Caco-2 (cell line): ENCODE data around the gene AKTIP. TPM values are rescaled to one million over a fixed set of nuclear protein-coding genes. Genes with fewer than 3 reads are reported as not detected.

Experiments used
- BruUV-seq: library from RNA; stranded (reverse); fragments of 400-500 nt; replicated peaks from 2 replicates; lab custom pipeline; 2021; lab: Mats Ljungman, UMichigan
- CTCF ChIA-PET: fragments of 300-600 bp; sonication (Branson Sonifier 250); formaldehyde crosslinking; loops from one replicate; lab custom pipeline; 2022; ENCODE audit warnings: antibody characterized with exemption; lab: Charles Lee
- POLR2A ChIA-PET: fragments of 300-600 bp; sonication (Branson Sonifier 250); formaldehyde crosslinking; loops from one replicate; lab custom pipeline; 2022; ENCODE audit warnings: antibody characterized with exemption; lab: Charles Lee
- DNase-seq, 2 experiments: peaks; one replicate each; pipeline versions ENCODE4 v3.0.0 to v3.0.0-alpha.2; 2020 to 2022
- H3K27me3 ChIP-seq: replicated peaks from 2 replicates; pipeline ENCODE4 v1.6.0; 2011; ENCODE audit warnings: low read length; ENCODE audit not compliant: control insufficient read depth, insufficient read depth
- H3K36me3 ChIP-seq: 2 replicates; pipeline ENCODE4 v1.5.1; 2011; ENCODE audit warnings: low read length; ENCODE audit not compliant: control insufficient read depth, insufficient read depth
- H3K4me1 ChIP-seq: fragments of 250-450 bp; sonication (Bioruptor Pico); 2 replicates; pipeline ENCODE4 v1.5.1; 2020; ENCODE audit warnings: mild to moderate bottlenecking
- H3K4me3 ChIP-seq: 2 replicates; pipeline ENCODE4 v1.5.1; 2011; ENCODE audit warnings: low read depth, mild to moderate bottlenecking, control low read depth, low read length
- H3K9me3 ChIP-seq: fragments of 250-450 bp; sonication (Bioruptor Pico); 2 replicates; pipeline ENCODE4 v1.5.1; 2020; ENCODE audit warnings: mild to moderate bottlenecking, moderate library complexity
- H3K27ac Mint-ChIP-seq: one replicate; pipeline ENCODE4 v1.8.0; 2022; ENCODE audit warnings: mixed read lengths; ENCODE audit not compliant: unreplicated experiment
- H3K27me3 Mint-ChIP-seq: one replicate; pipeline ENCODE4 v1.8.0; 2022; ENCODE audit warnings: mixed read lengths; ENCODE audit not compliant: insufficient read depth, unreplicated experiment
- H3K36me3 Mint-ChIP-seq: one replicate; pipeline ENCODE4 v1.8.0; 2022; ENCODE audit warnings: mild to moderate bottlenecking, mixed read lengths; ENCODE audit not compliant: insufficient read depth, unreplicated experiment
- H3K4me1 Mint-ChIP-seq: one replicate; pipeline ENCODE4 v1.8.0; 2022; ENCODE audit warnings: low read depth, mixed read lengths; ENCODE audit not compliant: unreplicated experiment
- H3K4me3 Mint-ChIP-seq: one replicate; pipeline ENCODE4 v1.8.0; 2022; ENCODE audit warnings: mild to moderate bottlenecking, moderate library complexity, mixed read lengths; ENCODE audit not compliant: unreplicated experiment
- H3K9me3 Mint-ChIP-seq: one replicate; pipeline ENCODE4 v1.8.0; 2022; ENCODE audit warnings: mixed read lengths; ENCODE audit not compliant: unreplicated experiment
- CTCF ChIP-seq, 2 experiments: fragments of 200-600 bp in 1 of 2; IDR thresholded peaks; 1 replicate in 1 of 2; 2 replicates in 1 of 2; pipeline versions ENCODE4 v1.5.1 to v1.8.0; 2011 to 2022; ENCODE audit warnings: antibody characterized with exemption in 1 of 2, control low read depth in 1 of 2, inconsistent platforms in 1 of 2, low read depth in 1 of 2, low read length in 1 of 2, mild to moderate bottlenecking in 1 of 2, moderate library complexity in 1 of 2; ENCODE audit not compliant: insufficient read depth in 1 of 2, severe bottlenecking in 1 of 2, unreplicated experiment in 1 of 2
- intact Hi-C: fragments of 100-400 bp; cut with micrococcal nuclease; formaldehyde crosslinking; loops from one replicate; pipeline ENCODE4 v1.10.0; 2022; ENCODE audit not compliant: unreplicated experiment
- total RNA-seq: library from RNA; stranded (reverse); gene quantifications from 2 replicates; pipeline ENCODE4 v1.2.3, GENCODE V29; 2022

Gene AKTIP
- total RNA-seq, 1 experiment from 2014 or later, result 127 TPM

DNA sequence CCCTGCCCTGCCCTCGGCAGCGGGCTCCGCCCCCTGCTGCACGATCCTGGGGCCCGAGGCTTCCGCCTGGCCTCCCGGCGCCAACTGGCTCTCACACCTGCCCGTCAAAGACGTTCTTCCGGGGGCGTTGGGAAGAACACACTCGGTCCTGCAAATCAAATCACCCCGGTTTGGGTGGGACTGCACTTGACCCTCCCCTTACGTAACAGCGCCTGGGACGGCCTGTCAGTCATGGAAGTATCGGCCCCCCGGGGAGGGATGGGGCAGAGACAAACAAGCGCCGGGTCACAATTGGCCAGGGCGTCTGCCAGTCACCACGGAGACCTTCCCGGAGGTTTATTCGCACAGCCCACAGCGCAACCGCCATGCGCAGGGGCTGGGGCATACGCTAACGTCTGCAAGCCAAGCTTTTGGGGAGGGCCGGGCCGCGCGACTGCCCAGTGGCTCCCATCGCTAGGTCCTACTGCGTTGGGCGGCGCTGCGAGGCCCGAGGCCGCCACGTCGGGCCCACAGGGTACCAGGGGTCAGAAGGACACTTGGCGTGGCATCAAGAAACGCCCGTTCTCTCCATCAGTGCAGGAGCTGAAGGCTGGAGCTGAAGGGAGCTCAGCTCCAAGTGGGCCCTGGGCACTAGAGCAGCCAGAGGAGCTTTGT lies 388 bp upstream of the AKTIP start:
- Histone ChIP-seq H3K4me3 (peak overlapping the region; percentile 89), H3K27me3 (no peaks in the 10 kb centered on the region), H3K9me3 (no peaks in the 10 kb centered on the region), H3K36me3 (no peaks in the 10 kb centered on the region), H3K4me1 (peaks cover 24% of the 10 kb centered on the region)
- peak overlapping the region; percentile 93 for H3K4me3 Mint-ChIP-seq
- H3K4me1 Mint-ChIP-seq, result peaks cover 27% of the 10 kb centered on the region
- DNase-seq, result peak; percentile 100
- H3K27ac Mint-ChIP-seq, result peak overlapping the region; percentile 93
- intact Hi-C loops, result loop anchor here (1.0 to 2.0 kb wide), 2 partner anchors 8 to 69 kb away; partner anchors contain the start of gene RBL2
- ChIA-PET POLR2A (interaction anchor here (1.0 to 1.3 kb wide), 3 partner anchors 10 to 68 kb away, joined by 3 to 7 read pairs (median 4); no protein-coding TSS in a partner anchor), CTCF (interaction anchor here (0.6 to 2.2 kb wide), 4 partner anchors 8 to 205 kb away, joined by 3 to 10 read pairs (median 4); no protein-coding TSS in a partner anchor)
- H3K27me3 Mint-ChIP-seq, result no peaks in the 10 kb centered on the region
- no TSS peak for BruUV-seq
- peaks cover 49% of the 10 kb centered on the region for H3K36me3 Mint-ChIP-seq
- TF ChIP-seq CTCF (IDR thresholded peaks at IDR 0.05; ENCODE audit: insufficient read depth in 1 of 2, low read depth in 1 of 2, low read length in 1 of 2, severe bottlenecking in 1 of 2, unreplicated experiment in 1 of 2), result no peak
- no peaks in the 10 kb centered on the region for H3K9me3 Mint-ChIP-seq

GRCh38 chr16:53501216-53501859 lies 1.7 kb downstream of the AKTIP start:
- DNase-seq, result peak; percentile 55 to 59
- POLR2A ChIA-PET, result interaction anchor here (0.6 to 1.8 kb wide), 4 partner anchors 10 to 430 kb away, joined by 3 to 10 read pairs (median 6); no protein-coding TSS in a partner anchor
- no peaks in the 10 kb centered on the region for H3K9me3 ChIP-seq
- TF ChIP-seq CTCF (IDR thresholded peaks at IDR 0.05; ENCODE audit: insufficient read depth in 1 of 2, low read depth in 1 of 2, low read length in 1 of 2, severe bottlenecking in 1 of 2, unreplicated experiment in 1 of 2), result no peak
- no peaks in the 10 kb centered on the region; the same call in 1 of the 2 replicates for H3K36me3 ChIP-seq
- no peaks in the 10 kb centered on the region for H3K27me3 ChIP-seq
- peaks cover 24% of the 10 kb centered on the region for H3K4me1 ChIP-seq
- Mint-ChIP-seq H3K9me3 (no peaks in the 10 kb centered on the region), H3K27ac (peak overlapping the region; percentile 93), H3K4me3 (peak overlapping the region; percentile 93), H3K36me3 (peaks cover 70% of the 10 kb centered on the region), H3K4me1 (peaks cover 27% of the 10 kb centered on the region), H3K27me3 (no peaks in the 10 kb centered on the region)
- H3K4me3 ChIP-seq, result peak overlapping the region; percentile 89
- CTCF ChIA-PET, result no interaction called here
- intact Hi-C loops, result no loop called here
- BruUV-seq, result no TSS peak

GRCh38 chr16:53498984-53499383 lies 4.0 kb downstream of the AKTIP start:
- ChIA-PET CTCF (interaction anchor here (1.6 kb wide), 1 partner anchor 11 kb away, joined by 5 read pairs; no protein-coding TSS in a partner anchor), POLR2A (no interaction called here)
- Histone ChIP-seq H3K27me3 (no peaks in the 10 kb centered on the region), H3K36me3 (peaks cover 1% of the 10 kb centered on the region), H3K9me3 (no peaks in the 10 kb centered on the region), H3K4me3 (no peak overlapping the region), H3K4me1 (peaks cover 18% of the 10 kb centered on the region)
- H3K27ac Mint-ChIP-seq, result no peak overlapping the region
- H3K36me3 Mint-ChIP-seq, result peaks cover 88% of the 10 kb centered on the region
- no TSS peak for BruUV-seq
- H3K9me3 Mint-ChIP-seq, result no peaks in the 10 kb centered on the region
- peaks cover 24% of the 10 kb centered on the region for H3K4me1 Mint-ChIP-seq
- intact Hi-C loops, result no loop called here
- no peak for DNase-seq
- no peaks in the 10 kb centered on the region for H3K27me3 Mint-ChIP-seq
- TF ChIP-seq CTCF (IDR thresholded peaks at IDR 0.05; ENCODE audit: insufficient read depth in 1 of 2, low read depth in 1 of 2, low read length in 1 of 2, severe bottlenecking in 1 of 2, unreplicated experiment in 1 of 2), result no peak
- no peak overlapping the region for H3K4me3 Mint-ChIP-seq
